Measurements from ENCODE around the gene PRPSAP1.
A peak's percentile ranks its signal among the peaks of the same experiment; 100 is the strongest.

The PRPSAP1 gene

DNA sequence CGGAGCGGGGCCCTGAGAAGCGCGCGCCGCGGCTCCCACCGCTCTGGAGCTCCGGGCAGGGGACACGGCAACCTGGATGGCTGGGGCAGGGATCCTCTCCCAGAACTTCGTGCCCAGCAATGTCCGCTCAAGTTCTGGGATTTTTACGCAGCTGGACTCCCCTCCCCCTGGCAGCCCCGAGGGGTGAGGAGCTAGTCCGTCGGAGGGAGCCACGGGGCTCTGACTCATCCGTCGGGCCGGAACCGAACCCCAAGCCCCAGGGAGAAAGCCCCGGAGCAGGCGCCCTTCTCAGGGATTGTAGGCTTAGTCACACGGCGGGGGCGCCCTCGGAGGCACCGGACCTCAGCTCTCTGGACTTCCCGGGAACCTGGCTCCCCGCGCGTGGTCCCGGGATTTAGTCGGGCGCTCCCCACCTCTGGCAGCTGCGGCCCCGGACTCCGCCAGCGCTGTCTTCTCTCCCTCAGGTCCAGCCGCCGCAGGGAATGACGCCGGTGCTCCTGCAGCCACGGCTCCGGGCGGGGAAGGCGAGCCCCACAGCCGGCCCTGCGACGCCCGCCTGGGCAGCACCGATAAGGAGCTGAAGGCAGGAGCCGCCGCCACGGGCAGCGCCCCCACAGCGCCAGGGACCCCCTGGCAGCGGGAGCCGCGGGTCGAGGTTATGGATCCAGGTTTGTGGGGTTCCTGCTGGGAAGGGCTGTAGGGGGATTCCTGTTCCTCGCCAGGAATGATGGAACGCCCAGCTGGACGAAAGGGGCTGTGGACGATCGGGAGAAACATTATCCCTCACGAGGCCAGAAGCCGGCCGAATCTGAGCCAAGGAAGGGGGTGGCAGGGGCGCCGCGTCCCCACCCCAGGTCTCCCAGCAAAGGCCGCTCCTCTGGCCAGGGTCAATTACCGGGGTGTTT, 31.5 kb upstream of the PRPSAP1 start:
- ATAC-seq: peak; percentile 27
- TF ChIP-seq TOX (CRISPR knock-in tag; IDR thresholded peaks at IDR 0.05; ENCODE audit: borderline replicate concordance) (no peak), CSRNP3 (CRISPR knock-in tag; IDR thresholded peaks at IDR 0.05) (no peak), OSR1 (CRISPR knock-in tag; IDR thresholded peaks at IDR 0.05) (no peak), BACH2 (CRISPR knock-in tag; IDR thresholded peaks at IDR 0.05; ENCODE audit: borderline replicate concordance) (no peak), RARB (CRISPR knock-in tag; IDR thresholded peaks at IDR 0.05) (no peak)

DNA sequence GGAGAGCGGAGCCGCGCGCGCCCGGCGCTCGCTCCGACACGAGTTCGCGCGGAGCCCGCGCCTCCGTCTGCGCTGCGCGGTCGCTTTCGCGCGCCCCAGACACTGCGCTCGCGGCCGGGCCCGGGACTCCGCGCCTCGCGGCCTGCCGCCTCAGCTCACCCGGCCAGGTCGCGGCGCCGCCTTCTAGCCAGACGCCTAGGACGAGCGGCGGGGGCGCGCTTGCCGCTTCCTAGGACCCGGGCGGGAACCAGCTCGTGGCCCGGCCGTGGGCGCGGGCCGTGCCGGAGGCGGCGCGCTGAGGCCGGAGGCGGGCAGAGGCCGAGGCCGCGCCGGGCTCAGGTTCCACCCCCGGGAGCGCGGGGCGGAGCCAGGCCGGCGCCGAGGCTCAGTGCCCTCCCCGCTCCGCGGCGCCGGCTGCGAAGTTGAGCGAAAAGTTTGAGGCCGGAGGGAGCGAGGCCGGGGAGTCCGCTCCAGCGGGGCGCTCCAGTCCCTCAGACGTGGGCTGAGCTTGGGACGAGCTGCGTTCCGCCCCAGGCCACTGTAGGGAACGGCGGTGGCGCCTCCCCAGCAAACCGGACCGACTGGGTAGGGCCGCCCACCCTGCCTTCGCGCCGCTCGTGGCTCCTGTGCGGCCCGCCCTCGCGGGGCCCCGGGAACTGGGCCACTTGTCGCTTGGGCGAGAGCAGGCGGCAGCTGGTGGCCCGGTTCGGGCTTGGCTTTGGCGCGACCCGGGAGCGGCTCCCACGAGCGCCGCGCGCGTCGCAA, 30.7 kb upstream of the PRPSAP1 start, which contains the start of gene SPHK1:
TSS of gene SPHK1 (plus strand) at position 388 of the 765 bp plus-strand sequence. CDS start 1,036 bp downstream, outside the sequence.
- TF ChIP-seq ZFP30 (CRISPR knock-in tag; IDR thresholded peaks at IDR 0.05): no peak
- TF ChIP-seq SNAI2 (CRISPR knock-in tag; IDR thresholded peaks at IDR 0.05): peak; percentile 18; the same call in 1 of the 2 replicates
- peak; percentile 74 for ATAC-seq

- ATAC-seq: peak; percentile 26
- TF ChIP-seq TCF4 (CRISPR knock-in tag; IDR thresholded peaks at IDR 0.05; ENCODE audit: borderline replicate concordance) (no peak), CSRNP3 (CRISPR knock-in tag; IDR thresholded peaks at IDR 0.05) (no peak), RARB (CRISPR knock-in tag; IDR thresholded peaks at IDR 0.05) (no peak), ARNTL (CRISPR knock-in tag; IDR thresholded peaks at IDR 0.05; ENCODE audit: borderline replicate concordance, low read depth) (no peak), GLIS3 (CRISPR knock-in tag; IDR thresholded peaks at IDR 0.05) (no peak), ZNF565 (CRISPR knock-in tag; conservative IDR thresholded peaks at IDR 0.05; ENCODE audit: low read depth) (no peak), CREB5 (CRISPR knock-in tag; IDR thresholded peaks at IDR 0.05; ENCODE audit: low read depth) (no peak), ZC3H10 (CRISPR knock-in tag; IDR thresholded peaks at IDR 0.05) (no peak), ZNF70 (CRISPR knock-in tag; IDR thresholded peaks at IDR 0.05) (no peak), ISL1 (CRISPR knock-in tag; IDR thresholded peaks at IDR 0.05) (no peak), SNAI2 (CRISPR knock-in tag; IDR thresholded peaks at IDR 0.05) (no peak), OSR1 (CRISPR knock-in tag; IDR thresholded peaks at IDR 0.05) (no peak), CSDC2 (CRISPR knock-in tag; IDR thresholded peaks at IDR 0.05) (no peak), TSHZ2 (CRISPR knock-in tag; IDR thresholded peaks at IDR 0.05) (no peak), PPARA (CRISPR knock-in tag; IDR thresholded peaks at IDR 0.05; ENCODE audit: borderline replicate concordance) (no peak), POU6F1 (CRISPR knock-in tag; IDR thresholded peaks at IDR 0.05; ENCODE audit: borderline replicate concordance, low read depth) (no peak), TOX (CRISPR knock-in tag; IDR thresholded peaks at IDR 0.05; ENCODE audit: borderline replicate concordance) (no peak)
- TF ChIP-seq, protein P1, sequence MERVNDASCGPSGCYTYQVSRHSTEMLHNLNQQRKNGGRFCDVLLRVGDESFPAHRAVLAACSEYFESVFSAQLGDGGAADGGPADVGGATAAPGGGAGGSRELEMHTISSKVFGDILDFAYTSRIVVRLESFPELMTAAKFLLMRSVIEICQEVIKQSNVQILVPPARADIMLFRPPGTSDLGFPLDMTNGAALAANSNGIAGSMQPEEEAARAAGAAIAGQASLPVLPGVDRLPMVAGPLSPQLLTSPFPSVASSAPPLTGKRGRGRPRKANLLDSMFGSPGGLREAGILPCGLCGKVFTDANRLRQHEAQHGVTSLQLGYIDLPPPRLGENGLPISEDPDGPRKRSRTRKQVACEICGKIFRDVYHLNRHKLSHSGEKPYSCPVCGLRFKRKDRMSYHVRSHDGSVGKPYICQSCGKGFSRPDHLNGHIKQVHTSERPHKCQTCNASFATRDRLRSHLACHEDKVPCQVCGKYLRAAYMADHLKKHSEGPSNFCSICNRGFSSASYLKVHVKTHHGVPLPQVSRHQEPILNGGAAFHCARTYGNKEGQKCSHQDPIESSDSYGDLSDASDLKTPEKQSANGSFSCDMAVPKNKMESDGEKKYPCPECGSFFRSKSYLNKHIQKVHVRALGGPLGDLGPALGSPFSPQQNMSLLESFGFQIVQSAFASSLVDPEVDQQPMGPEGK (CRISPR knock-in tag; IDR thresholded peaks at IDR 0.05; ENCODE audit: borderline replicate concordance): no peak
Measured at GRCh38 chr17:76383546-76384221, 30.0 kb upstream of the PRPSAP1 start.

All from SK-N-SH treated with all-trans-retinoic acid at 6 μM for 48 hours (cell line).